ENCODE results near the gene SP5.
"Not testable (repeated sequence)": the region's sequence is repeated elsewhere in the genome, so short reads cannot be mapped to it uniquely, and the experiment has no call there.

SP5 gene

DNA sequence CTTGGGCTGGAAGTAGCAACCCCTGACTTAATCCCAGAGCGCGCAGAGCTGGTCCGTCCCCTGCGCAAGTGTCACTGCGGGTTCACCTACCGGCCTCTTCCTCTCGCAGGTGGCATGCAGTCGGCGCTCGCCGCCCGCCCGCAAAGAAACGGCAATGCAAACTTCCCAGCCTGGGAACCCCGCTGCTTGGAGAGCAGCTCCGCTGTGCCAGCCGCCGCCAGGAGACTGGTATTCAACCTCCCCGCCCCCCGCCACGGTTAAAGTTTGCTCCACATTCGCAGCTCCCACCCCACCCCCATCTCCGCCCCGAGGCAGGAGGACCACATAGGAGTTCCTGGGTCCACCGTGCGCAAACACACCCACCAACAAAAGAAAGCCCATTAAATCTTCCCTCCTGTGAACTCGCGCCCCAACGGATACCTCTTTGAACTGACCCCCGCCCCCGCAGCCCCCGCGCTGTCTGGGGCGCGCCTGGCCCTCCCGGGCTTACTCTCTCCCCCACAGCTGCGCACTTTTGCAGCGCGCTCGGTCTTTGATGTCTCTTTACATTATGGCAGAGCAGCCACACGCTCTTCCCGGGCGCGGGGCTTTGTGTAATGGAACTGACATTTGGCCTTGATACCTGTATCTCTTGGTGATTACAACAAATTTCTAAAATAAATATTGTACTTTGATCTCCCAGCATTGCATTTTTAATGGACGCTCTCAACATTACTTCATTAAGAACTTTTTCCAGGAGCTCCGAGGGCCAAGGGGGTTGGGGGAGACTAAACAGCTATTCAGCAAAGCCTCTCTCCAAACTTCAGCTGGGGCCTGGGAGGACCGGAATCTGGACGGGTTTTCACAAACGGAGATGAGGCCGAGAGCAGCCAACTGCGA lies 3.1 kb upstream of the SP5 start:
- DNase-seq, result no peak

GRCh38 chr2:170712653-170713542 lies 2.2 kb upstream of the SP5 start:
- DNase-seq, result no peak

DNA sequence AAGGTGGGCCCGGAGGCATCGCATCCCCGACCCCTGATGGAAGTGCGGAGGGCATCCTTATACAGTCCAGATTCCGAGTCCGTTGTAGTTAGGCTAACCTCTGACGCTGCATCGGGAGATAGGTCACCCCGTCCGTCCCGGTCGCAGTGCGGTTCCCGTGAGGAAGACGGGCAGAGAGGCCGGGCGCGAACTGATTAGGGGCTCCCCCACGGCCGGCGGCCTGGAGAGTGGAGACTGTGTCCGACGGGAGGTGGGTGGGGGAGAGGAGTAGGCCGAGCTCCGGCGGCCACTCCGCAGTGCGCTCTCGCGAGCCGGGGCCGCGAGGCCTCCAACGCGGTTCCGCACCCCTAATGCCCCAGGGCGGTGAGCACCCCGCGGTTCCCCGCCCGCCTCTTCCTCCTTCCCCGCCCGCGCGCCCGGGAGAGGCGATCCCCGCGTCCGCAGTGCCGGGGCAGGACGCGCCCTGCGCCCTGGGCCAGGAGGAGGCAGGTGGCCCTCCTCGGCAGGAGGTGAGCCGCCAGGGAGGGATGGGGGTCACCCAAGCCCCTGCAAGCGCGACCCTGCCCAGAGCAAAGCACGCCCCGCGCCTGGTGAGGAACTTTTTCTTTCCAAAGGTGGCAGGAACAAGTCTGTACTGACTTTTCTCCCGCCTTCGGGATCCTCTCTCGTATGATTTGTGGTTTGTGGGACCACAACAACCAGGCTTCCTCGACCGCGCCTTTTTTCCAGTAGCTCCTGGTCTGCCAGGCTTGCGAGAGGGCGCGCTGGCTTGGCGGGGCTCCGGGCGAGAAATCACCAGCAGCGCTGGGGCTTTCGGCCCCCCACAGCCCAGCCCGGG lies 1.4 kb upstream of the SP5 start:
- no peak for DNase-seq

DNA sequence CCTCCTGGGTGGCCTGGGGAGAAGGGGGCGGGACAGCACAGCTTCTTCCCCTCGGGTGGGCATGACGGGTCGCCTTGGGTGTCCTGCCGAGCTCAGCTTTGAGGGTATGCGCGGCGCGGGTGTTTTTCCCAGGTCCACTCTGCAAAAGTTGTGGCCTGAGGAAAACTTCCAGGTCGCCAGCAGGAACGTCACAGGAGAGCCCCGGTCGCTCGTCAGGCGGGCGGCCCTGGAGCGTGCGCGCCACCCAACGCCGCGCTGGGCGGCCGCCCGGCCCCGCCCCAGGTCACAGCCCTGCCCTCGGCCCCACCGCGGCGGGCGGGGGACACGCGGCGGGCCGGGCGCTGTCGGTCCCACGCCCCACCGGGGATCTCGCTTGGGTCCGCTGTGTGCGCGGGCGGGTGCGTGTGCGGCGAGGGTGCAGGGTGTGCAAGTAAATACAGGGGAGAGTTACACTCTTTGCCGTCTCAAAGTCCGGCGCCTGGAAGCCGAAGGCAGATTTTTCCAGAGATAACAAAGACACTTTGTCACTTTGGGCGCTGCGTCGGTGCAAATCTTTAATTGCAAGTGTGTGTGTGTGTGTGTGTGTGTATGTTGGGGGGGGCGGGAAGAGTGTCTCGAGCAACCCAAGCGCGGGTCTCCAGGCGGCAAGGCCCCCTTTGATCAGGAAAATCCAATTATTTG lies 616 bp upstream of the SP5 start:
- DNase-seq, result no peak

- no peak for DNase-seq
Measured at GRCh38 chr2:170715932-170716777, 1.0 kb downstream of the SP5 start.

DNA sequence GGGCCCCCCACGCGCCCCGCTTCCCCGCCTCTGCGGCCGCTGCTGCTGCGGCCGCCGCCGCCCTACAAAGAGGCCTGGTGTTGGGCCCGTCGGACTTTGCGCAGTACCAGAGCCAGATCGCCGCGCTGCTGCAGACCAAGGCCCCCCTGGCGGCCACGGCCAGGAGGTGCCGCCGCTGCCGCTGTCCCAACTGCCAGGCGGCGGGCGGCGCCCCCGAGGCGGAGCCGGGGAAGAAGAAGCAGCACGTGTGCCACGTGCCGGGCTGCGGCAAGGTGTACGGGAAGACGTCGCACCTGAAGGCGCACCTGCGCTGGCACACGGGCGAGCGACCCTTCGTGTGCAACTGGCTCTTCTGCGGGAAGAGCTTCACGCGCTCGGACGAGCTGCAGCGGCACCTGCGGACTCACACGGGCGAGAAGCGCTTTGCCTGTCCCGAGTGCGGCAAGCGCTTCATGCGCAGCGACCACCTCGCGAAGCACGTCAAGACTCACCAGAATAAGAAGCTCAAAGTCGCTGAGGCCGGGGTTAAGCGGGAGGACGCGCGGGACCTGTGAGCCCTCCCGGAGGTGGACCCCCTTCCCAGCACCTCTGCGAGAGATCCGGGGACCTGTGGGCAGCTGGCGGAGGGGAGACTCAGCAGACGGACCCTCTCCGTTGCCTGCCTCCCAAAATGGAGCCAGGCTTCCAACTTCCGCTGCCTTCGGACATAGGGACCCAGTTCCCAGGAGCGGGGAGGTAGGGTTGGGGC lies 1.9 kb downstream of the SP5 start:
- DNase-seq, result no peak

DNA sequence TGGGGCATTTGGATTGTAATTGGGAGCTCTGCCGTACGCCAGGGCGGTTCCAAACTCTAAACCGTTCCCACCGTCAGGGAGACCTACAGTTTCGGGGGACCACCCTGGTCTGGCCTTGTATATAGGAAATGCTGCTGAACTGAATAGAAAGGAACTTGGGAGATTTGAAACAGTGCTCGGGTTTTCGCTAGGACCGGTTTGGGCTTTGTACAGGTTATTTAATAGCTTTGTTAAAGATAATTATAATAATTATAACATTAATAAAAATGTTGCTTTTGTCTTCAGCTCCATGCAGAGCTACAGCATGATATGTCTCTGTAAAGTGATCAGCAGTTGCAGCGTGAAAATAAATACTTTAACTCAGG lies 2.4 kb downstream of the SP5 start:
- no peak for DNase-seq

GRCh38 chr2:170717991-170718589 lies 3.0 kb downstream of the SP5 start:
- DNase-seq, result no peak

DNA sequence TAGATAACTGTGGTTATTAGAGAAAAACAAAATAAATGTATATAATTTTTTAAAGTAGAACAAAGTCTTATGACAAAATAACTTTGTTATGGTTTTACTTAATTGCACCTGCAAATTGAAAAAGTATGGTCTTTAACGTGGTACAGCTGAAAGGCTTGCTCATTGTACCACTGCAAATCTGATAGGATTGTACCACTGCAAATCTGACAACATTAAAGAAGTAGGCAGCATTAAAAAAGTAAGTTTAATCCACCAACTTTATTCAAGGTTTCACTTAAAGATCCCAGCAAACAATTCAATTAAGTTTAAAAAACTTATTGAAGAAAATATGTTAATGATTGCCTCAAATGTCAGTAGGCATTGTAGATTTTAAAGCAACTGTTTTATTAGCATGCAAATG lies 4.7 kb downstream of the SP5 start:
- no peak for DNase-seq

DNA sequence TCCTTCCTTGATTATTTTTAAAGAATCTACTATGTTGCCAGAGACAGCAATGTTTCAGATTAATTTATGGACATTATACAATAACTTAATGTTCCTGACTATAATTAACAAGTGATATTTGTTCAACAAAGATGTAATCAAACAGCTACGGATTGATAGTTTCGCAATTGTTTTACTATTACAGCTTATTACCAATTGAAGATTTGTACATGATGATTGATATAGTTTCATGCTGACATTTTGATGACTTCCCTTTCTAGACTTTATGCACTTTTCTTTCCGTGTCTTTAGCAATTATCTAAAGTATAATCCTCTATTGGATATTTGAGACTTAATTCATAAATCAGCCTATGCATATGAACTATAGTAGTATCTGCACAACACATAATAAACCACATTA lies 6.5 kb downstream of the SP5 start:
- no peak for DNase-seq

DNA sequence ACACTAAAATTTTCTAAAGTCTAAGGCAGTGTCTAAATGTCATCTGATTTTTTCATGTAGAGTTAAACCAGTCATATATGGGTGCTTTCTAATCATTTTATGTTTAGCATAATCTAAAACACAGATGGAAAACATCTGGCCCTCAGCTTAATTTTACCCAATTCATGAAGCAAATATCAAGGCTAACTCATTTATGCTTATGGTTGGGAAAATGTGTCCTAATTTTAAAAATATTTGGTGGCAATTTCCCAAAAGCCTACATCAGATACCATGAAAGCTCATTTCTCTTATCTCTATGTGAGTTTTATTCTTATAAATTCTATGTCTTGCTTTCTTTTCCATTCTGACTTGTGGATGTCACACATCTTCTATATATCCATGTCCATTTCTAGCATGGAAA lies 7.2 kb downstream of the SP5 start:
- DNase-seq, result no peak

- DNase-seq, result no peak
Measured at GRCh38 chr2:170723446-170723958, 8.4 kb downstream of the SP5 start.

DNA sequence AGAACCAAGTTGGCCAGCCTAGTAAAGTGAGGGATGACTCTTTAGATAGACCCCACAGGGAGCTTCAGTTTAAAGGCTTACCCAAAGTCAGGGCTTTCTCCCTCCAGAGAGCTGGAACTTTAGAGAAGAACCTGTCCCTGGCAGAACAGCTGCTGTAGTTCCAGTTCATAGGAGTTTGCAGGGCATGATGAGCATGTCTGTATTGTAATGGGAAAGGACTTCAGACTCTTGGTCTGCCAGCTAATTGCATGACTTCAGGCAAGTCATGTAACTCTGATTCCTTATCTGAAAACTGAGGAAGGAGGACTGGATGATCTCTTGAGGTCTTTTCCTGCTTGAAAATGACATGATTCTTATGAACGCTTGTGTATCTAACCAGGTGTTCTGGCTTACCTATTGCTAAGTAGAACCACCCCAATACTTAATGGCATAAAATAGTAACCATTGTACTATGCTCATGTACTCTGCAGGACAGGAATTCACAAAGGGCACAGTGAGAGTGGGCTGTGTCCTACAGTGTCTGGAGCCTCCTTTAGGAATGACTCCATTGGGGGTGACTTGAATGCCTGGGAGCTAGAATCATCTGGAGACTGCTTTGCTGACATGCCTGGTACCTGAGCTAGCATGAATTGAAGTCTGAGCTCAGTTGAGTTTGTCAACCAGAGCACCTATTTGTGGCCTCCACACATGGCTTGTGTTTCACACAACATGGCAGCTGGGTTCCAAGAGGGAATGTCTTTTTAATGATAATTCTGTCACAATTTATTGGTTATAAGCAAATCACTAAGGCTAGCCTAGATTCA lies 18.9 kb downstream of the SP5 start:
- no peak for DNase-seq

DNA sequence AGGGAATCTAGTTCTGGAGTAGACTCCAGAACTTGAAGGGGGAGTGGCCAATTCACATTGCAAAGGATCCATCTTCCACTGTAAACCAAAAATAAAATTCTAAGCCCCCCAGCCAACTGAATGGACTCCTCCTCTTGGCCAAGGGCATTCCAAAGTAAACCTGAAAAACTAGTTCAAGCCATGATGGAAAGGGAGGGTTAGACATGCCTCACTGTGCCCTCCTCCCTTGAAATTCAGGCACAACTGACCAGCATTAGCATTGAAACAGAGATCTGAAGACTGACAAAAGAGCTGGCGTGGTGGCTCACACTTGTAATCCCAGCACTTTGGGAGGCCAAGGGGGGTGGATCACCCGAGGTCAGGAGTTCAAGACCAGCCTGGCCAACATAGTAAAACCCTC lies 19.5 kb downstream of the SP5 start:
- DNase-seq, result not testable (repeated sequence)

- DNase-seq, result no peak
Measured at GRCh38 chr2:170736628-170737027, 21.5 kb downstream of the SP5 start.

- DNase-seq, result no peak
Measured at GRCh38 chr2:170737406-170737805, 22.3 kb downstream of the SP5 start.

- no peak for DNase-seq
Measured at GRCh38 chr2:170737821-170738220, 22.7 kb downstream of the SP5 start.

GRCh38 chr2:170739048-170739447 lies 23.9 kb downstream of the SP5 start:
- no peak for DNase-seq

GRCh38 chr2:170739507-170740046 lies 24.4 kb downstream of the SP5 start:
- no peak for DNase-seq

Data from NK-92 treated with Interleukin-12 subunit alpha and Interleukin-12 subunit beta, amount 100 ng/mL, for 24 hours (cell line).